IMR-90 (cell line): ENCODE measurements around the gene RERE. TPM values are rescaled to one million over a fixed set of nuclear protein-coding genes. Genes with fewer than 3 reads are reported as not detected.

Experiments
- ATAC-seq: fragments of 200-7000 bp; cut with Tn5 transposase; 2 replicates; pipeline ENCODE4 v1.9.1; 2020; ENCODE audit warnings: low read depth, mild to moderate bottlenecking, moderate library complexity
- BruUV-seq: library from RNA; stranded (reverse); fragments of 400-500 nt; replicated peaks from 2 replicates; lab custom pipeline; 2021; lab: Mats Ljungman, UMichigan
- CTCF ChIA-PET: fragments of 300-600 bp; formaldehyde crosslinking; extraction: SDS; loops from one replicate; lab custom pipeline; 2021; ENCODE audit warnings: antibody characterized with exemption; lab: Yijun Ruan, JAX
- POLR2A ChIA-PET: fragments of 300-600 bp; sonication (Branson Sonifier 250); formaldehyde crosslinking; loops from one replicate; lab custom pipeline; 2022; ENCODE audit warnings: antibody characterized with exemption; ENCODE audit not compliant: unreplicated experiment; lab: Charles Lee
- DNase-seq: peaks from one replicate; pipeline ENCODE4 v3.0.0; 2013
- H2AFZ ChIP-seq: replicated peaks from 2 replicates; pipeline ENCODE3; 2013; ENCODE audit warnings: low read length, mild to moderate bottlenecking; ENCODE audit not compliant: poor library complexity
- H2AK5ac ChIP-seq: 2 replicates; pipeline ENCODE4 v1.6.1; 2013; ENCODE audit warnings: low read depth, low read length, inconsistent platforms
- H2AK9ac ChIP-seq: replicated peaks from 2 replicates; pipeline ENCODE3; 2013; ENCODE audit warnings: mild to moderate bottlenecking, low read depth, low read length, moderate library complexity; ENCODE audit not compliant: poor library complexity
- H2BK120ac ChIP-seq: 2 replicates; pipeline ENCODE4 v1.6.1; 2013; ENCODE audit warnings: low read depth, low read length, inconsistent platforms
- H2BK15ac ChIP-seq: 3 replicates; pipeline ENCODE4 v1.6.1; 2013; ENCODE audit warnings: low read depth, low read length, inconsistent platforms
- H2BK20ac ChIP-seq: 2 replicates; pipeline ENCODE4 v1.6.1; 2013; ENCODE audit warnings: low read depth, mild to moderate bottlenecking, inconsistent platforms, low read length, moderate library complexity
- H2BK5ac ChIP-seq: 2 replicates; pipeline ENCODE4 v1.6.1; 2013; ENCODE audit warnings: mild to moderate bottlenecking, low read depth, low read length, inconsistent platforms; ENCODE audit not compliant: poor library complexity, severe bottlenecking
- H3K14ac ChIP-seq: replicated peaks from 2 replicates; pipeline ENCODE4 v1.6.1; 2013; ENCODE audit warnings: low read depth, low read length, inconsistent platforms
- H3K18ac ChIP-seq: 2 replicates; pipeline ENCODE4 v1.6.1; 2013; ENCODE audit warnings: low read depth, low read length, control low read depth
- H3K23ac ChIP-seq: 2 replicates; pipeline ENCODE4 v1.6.1; 2013; ENCODE audit warnings: low read depth, low read length, inconsistent platforms
- H3K27ac ChIP-seq: 2 replicates; pipeline ENCODE4 v1.5.1; 2013; ENCODE audit warnings: mild to moderate bottlenecking, control low read depth, low read length; ENCODE audit not compliant: insufficient read depth
- H3K27me3 ChIP-seq: 2 replicates; pipeline ENCODE4 v1.6.1; 2013; ENCODE audit warnings: low read length; ENCODE audit not compliant: control insufficient read depth, insufficient read depth
- H3K36me3 ChIP-seq: 2 replicates; pipeline ENCODE4 v1.6.1; 2013; ENCODE audit warnings: low read length, mixed read lengths; ENCODE audit not compliant: control insufficient read depth, insufficient read depth
- H3K4ac ChIP-seq: 2 replicates; pipeline ENCODE4 v1.6.1; 2013; ENCODE audit warnings: low read depth, low read length, inconsistent platforms
- H3K4me1 ChIP-seq: 2 replicates; pipeline ENCODE4 v1.6.1; 2013; ENCODE audit warnings: low read length, mixed read lengths; ENCODE audit not compliant: control insufficient read depth, insufficient read depth
- H3K4me2 ChIP-seq: 2 replicates; pipeline ENCODE4 v1.6.1; 2013; ENCODE audit warnings: low read depth, mild to moderate bottlenecking, control low read depth, low read length, moderate library complexity
- H3K4me3 ChIP-seq: 2 replicates; pipeline ENCODE4 v1.5.1; 2013; ENCODE audit warnings: low read depth, mild to moderate bottlenecking, control low read depth, low read length, moderate library complexity; ENCODE audit not compliant: insufficient read depth
- H3K56ac ChIP-seq: 2 replicates; pipeline ENCODE4 v1.6.1; 2013; ENCODE audit warnings: low read length, inconsistent platforms; ENCODE audit not compliant: insufficient read depth; ENCODE audit errors: extremely low read depth
- H3K79me1 ChIP-seq, 2 experiments: 2 replicates each; pipeline ENCODE4 v1.6.1; 2013; ENCODE audit warnings: low read length in 2 of 2, inconsistent platforms in 1 of 2, low read depth in 1 of 2
- H3K9ac ChIP-seq: 2 replicates; pipeline ENCODE4 v1.6.1; 2013; ENCODE audit warnings: low read depth, low read length, control low read depth
- H3K9me1 ChIP-seq: 2 replicates; pipeline ENCODE4 v1.6.1; 2013; ENCODE audit warnings: low read length, inconsistent platforms; ENCODE audit not compliant: insufficient read depth
- H3K9me3 ChIP-seq: 2 replicates; pipeline ENCODE4 v1.6.1; 2013; ENCODE audit warnings: low read length; ENCODE audit not compliant: control insufficient read depth, insufficient read depth
- H4K20me1 ChIP-seq: 2 replicates; pipeline ENCODE4 v1.6.1; 2013; ENCODE audit warnings: low read length, inconsistent platforms; ENCODE audit not compliant: insufficient read depth
- H4K5ac ChIP-seq: 2 replicates; pipeline ENCODE4 v1.6.1; 2013; ENCODE audit warnings: mild to moderate bottlenecking, low read depth, low read length, control low read depth
- H4K8ac ChIP-seq, 2 experiments: 2 replicates each; pipeline ENCODE4 v1.6.1; 2013; ENCODE audit warnings: low read depth in 2 of 2, low read length in 2 of 2, control low read depth in 1 of 2, inconsistent platforms in 1 of 2
- H4K91ac ChIP-seq: 2 replicates; pipeline ENCODE4 v1.6.1; 2013; ENCODE audit warnings: low read depth, low read length, inconsistent platforms; ENCODE audit not compliant: insufficient read depth
- BHLHE40 ChIP-seq: fragments of 150-350 bp; IDR thresholded peaks from 2 replicates; pipeline ENCODE4 v1.6.1; 2016; ENCODE audit warnings: mild to moderate bottlenecking, low read depth, low read length
- CEBPB ChIP-seq: IDR thresholded peaks from 2 replicates; pipeline ENCODE4 v1.6.1; 2012; ENCODE audit warnings: low read depth, low read length, improper control_type of control experiment
- CHD1 ChIP-seq: IDR thresholded peaks from 2 replicates; pipeline ENCODE4 v1.6.1; 2012; ENCODE audit warnings: low read depth, low read length, improper control_type of control experiment
- CTCF ChIP-seq: conservative IDR thresholded peaks from 2 replicates; pipeline ENCODE4 v1.5.1; 2012; ENCODE audit warnings: mild to moderate bottlenecking, low read depth, low read length, improper control_type of control experiment
- FOS ChIP-seq: fragments of 150-350 bp; IDR thresholded peaks from 2 replicates; pipeline ENCODE4 v1.6.1; 2016; ENCODE audit warnings: low read depth, low read length
- MAFK ChIP-seq: IDR thresholded peaks from 2 replicates; pipeline ENCODE4 v1.6.1; 2012; ENCODE audit warnings: low read depth, low read length, improper control_type of control experiment
- MAZ ChIP-seq: IDR thresholded peaks from 2 replicates; pipeline ENCODE4 v1.6.1; 2012; ENCODE audit warnings: low read depth, mild to moderate bottlenecking, low read length, improper control_type of control experiment, moderate library complexity, borderline replicate concordance
- MXI1 ChIP-seq: IDR thresholded peaks from 2 replicates; pipeline ENCODE4 v1.6.1; 2012; ENCODE audit warnings: low read depth, mild to moderate bottlenecking, low read length, moderate library complexity, borderline replicate concordance
- NFE2L2 ChIP-seq: fragments of 150-350 bp; IDR thresholded peaks from 2 replicates; pipeline ENCODE4 v1.6.1; 2016; ENCODE audit warnings: low read depth, mild to moderate bottlenecking, low read length
- POLR2A ChIP-seq: IDR thresholded peaks from 2 replicates; pipeline ENCODE4 v1.6.1; 2012; ENCODE audit warnings: mild to moderate bottlenecking, low read depth, low read length
- RAD21 ChIP-seq: IDR thresholded peaks from 2 replicates; pipeline ENCODE4 v1.6.1; 2012; ENCODE audit warnings: low read length, improper control_type of control experiment
- RCOR1 ChIP-seq: IDR thresholded peaks from 2 replicates; pipeline ENCODE4 v1.6.1; 2012; ENCODE audit warnings: mild to moderate bottlenecking, low read length, improper control_type of control experiment; ENCODE audit not compliant: insufficient replicate concordance
- RFX5 ChIP-seq: IDR thresholded peaks from 2 replicates; pipeline ENCODE4 v1.8.0; 2012; ENCODE audit warnings: low read depth, mild to moderate bottlenecking, low read length, moderate library complexity
- SMC3 ChIP-seq: fragments of 150-350 bp; IDR thresholded peaks from 2 replicates; pipeline ENCODE4 v1.6.1; 2016; ENCODE audit warnings: low read depth, mild to moderate bottlenecking, antibody characterized with exemption, low read length, moderate library complexity
- USF2 ChIP-seq: fragments of 150-350 bp; IDR thresholded peaks from 2 replicates; pipeline ENCODE4 v1.6.1; 2017; ENCODE audit warnings: mild to moderate bottlenecking, antibody characterized with exemption, low read length, low read depth
- WGBS, 2 experiments: methylation state at CpG; one replicate each; pipeline versions ENCODE4 v1.1.5 to v1.1.7; 2013; ENCODE audit warnings: missing lambda C conversion rate in 2 of 2; ENCODE audit not compliant: insufficient read length in 1 of 2; ENCODE audit errors: extremely low coverage in 2 of 2; 5-methylcytosine and 5-hydroxymethylcytosine counted together
- dilution Hi-C: fragments of 300-500 bp; cut with HindIII; formaldehyde crosslinking; loops from one replicate; pipeline ENCODE4 v1.14.3; 2018; ENCODE audit warnings: low sequenced_read_pairs; ENCODE audit not compliant: unreplicated experiment
- in situ Hi-C: fragments of 300-500 bp; cut with MboI; formaldehyde crosslinking; loops from 3 replicates; pipeline ENCODE4 v1.14.3; 2019; ENCODE audit warnings: low sequenced_read_pairs, inconsistent platforms, mixed read lengths
- intact Hi-C: fragments of 100-400 bp; cut with micrococcal nuclease; formaldehyde crosslinking; loops from 2 replicates; pipeline ENCODE4 v1.10.0; 2022
- polyA plus RNA-seq, 3 experiments: library from polyadenylated mRNA; depleted of rRNA; stranded (reverse); fragments of >200 nt; gene quantifications; 2 replicates each; pipeline ENCODE4 v1.2.3, GENCODE V29; 2012; ENCODE audit warnings: low replicate concordance in 1 of 3
- total RNA-seq: library from RNA; depleted of rRNA; stranded (reverse); fragments of >200 nt; gene quantifications from 2 replicates; pipeline ENCODE4 v1.2.3, GENCODE V29; 2012
- TF ChIP-seq, protein P1 (sequence below): fragments of 150-350 bp; IDR thresholded peaks from 2 replicates; pipeline ENCODE4 v1.6.1; 2016; ENCODE audit warnings: low read depth, mild to moderate bottlenecking, low read length, moderate library complexity, borderline replicate concordance

RERE gene
- total and polyA plus RNA-seq, 2 of the 4 experiments (the other 2 are of a cell fraction): 11.5 to 25.1 TPM

DNA sequence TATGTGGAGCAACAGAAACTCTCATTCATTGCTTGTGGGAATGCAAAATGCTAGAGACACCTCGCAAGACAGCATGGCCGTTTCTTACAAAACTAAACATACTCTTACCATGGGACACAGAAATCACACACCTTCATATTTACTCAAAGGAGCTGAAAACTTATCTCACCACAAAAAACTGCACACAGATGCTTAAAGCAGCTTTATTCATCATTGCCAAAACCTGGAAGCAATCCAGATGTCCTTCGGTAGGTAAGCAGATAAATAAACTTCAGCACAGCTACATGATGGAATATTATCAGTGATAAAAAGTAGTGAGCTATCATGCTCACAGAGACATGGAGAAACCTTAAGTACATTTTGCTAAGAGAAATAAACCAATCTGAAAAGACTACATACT lies 124.3 kb downstream of the RERE start:
- Histone ChIP-seq H3K23ac (no peak overlapping the region; the same call in 1 of the 2 replicates), H3K4me1 (peaks cover 5% of the 10 kb centered on the region; the same call in 1 of the 2 replicates), H2BK120ac (no peak overlapping the region), H3K56ac (no peak overlapping the region), H3K9ac (no peak overlapping the region), H2BK15ac (no peak overlapping the region), H3K36me3 (no peaks in the 10 kb centered on the region; the same call in 1 of the 2 replicates), H3K79me1 (peaks cover 17 to 62% of the 10 kb centered on the region in 2 experiments), H2BK20ac (no peak overlapping the region), H3K27me3 (no peaks in the 10 kb centered on the region), H2AK9ac (no peak overlapping the region), H3K9me3 (no peaks in the 10 kb centered on the region; the same call in 1 of the 2 replicates), H4K91ac (no peak overlapping the region), H4K20me1 (peaks cover 49% of the 10 kb centered on the region), H4K5ac (no peak overlapping the region), H3K4me2 (no peak overlapping the region), H3K18ac (no peak overlapping the region), H2BK5ac (no peak overlapping the region), H4K8ac (0 out of 4 replicates have a peak overlapping the region, but pooled peaks of 1 of the 2 experiments have one; percentile 46), H3K4me3 (no peak overlapping the region), H3K14ac (0 out of 2 replicates have a peak overlapping the region, but pooled peaks have one; percentile 24), H2AK5ac (peak overlapping the region; percentile 18; the same call in 1 of the 2 replicates), H2AFZ (no peak overlapping the region), H3K9me1 (peaks cover 4% of the 10 kb centered on the region), H3K4ac (no peak overlapping the region), H3K27ac (no peak overlapping the region)
- dilution Hi-C loops (no loop called here), in situ Hi-C loops (no loop called here), intact Hi-C loops (no loop called here)
- CTCF ChIA-PET: no interaction called here
- DNase-seq: no peak
- WGBS, 2 experiments: no CpG with 5 or more reads among the region's 3 CpGs
- no peak for ATAC-seq
- no TSS peak for BruUV-seq
- POLR2A ChIA-PET: no interaction called here
- TF ChIP-seq, protein P1, sequence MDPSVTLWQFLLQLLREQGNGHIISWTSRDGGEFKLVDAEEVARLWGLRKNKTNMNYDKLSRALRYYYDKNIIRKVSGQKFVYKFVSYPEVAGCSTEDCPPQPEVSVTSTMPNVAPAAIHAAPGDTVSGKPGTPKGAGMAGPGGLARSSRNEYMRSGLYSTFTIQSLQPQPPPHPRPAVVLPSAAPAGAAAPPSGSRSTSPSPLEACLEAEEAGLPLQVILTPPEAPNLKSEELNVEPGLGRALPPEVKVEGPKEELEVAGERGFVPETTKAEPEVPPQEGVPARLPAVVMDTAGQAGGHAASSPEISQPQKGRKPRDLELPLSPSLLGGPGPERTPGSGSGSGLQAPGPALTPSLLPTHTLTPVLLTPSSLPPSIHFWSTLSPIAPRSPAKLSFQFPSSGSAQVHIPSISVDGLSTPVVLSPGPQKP: no peak
- TF ChIP-seq SMC3: no peak
- no peak for TF ChIP-seq MAZ
- no peak for TF ChIP-seq RAD21
- TF ChIP-seq RCOR1: no peak
- TF ChIP-seq USF2: no peak
- no peak for TF ChIP-seq NFE2L2
- TF ChIP-seq RFX5: no peak
- no peak for TF ChIP-seq CTCF
- TF ChIP-seq MAFK: no peak
- TF ChIP-seq FOS: no peak
- no peak for TF ChIP-seq MXI1
- no peak for TF ChIP-seq BHLHE40
- no peak for TF ChIP-seq CEBPB
- no peak for TF ChIP-seq CHD1
- TF ChIP-seq POLR2A: no peak
